ENCODE measurements around the gene PLEKHG5.
"Not testable (repeated sequence)": the region's sequence is repeated elsewhere in the genome, so short reads cannot be mapped to it uniquely, and the experiment has no call there.

PLEKHG5 gene

DNA sequence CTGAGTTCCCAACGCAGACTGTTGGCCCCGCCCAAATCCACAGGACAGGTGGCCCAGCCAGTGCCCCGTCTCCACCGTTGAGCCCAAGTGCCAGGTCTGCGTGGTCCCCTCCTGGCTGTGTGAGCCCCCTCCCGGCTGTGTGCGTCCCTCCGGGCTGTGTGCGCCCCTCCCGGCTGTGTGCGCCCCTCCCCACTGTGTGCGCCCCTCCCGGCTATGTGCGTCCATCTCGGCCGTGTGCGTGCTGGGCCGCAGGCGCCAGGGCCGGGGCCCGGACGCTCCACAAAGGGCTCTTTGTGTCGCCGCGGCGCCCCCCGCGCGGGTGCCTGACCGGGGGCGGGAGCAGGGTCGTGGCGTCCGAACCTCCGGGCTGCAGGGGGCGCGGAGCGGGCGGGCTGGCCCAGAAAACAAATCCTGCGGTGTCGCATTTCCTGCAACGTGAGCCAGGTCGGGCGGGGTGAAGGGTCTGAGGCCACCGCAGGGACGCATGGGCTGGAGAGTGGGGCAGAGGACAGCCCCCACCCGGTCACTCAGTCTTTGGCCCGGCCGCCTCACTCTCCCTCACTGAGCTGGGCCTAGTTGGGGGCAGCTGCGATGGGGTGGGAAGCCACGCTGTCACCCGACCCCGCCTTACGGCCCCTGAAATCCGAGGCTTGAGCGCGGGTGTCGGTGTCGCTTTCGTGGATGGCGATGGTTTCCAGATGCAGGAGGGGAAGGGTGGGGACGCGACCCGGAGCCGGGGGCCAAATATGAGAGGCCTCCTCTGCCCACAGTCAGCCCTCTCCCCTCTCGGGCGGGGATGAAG is 44.2 kb downstream of the PLEKHG5 start:
- in situ Hi-C loops (cut with MboI; ENCODE audit: low sequenced_read_pairs): no loop called here

DNA sequence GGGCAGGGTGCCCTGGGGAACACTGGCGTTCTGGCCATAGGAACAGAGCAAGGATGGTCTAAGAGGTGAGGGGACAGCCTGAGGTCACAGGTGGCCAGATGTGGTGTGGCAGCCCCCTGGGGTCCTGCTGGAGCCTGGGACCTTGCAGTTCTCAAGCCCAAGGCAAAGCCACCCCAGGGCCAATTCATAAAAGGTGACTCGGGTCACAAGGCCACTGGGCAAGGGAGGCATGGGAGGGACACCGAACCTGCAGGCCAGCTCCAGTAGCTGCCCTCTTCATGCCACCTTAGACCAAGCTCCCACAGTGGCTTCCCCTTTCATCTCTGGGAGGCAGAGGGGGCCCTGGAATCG is 44.8 kb downstream of the PLEKHG5 start:
- in situ Hi-C loops (cut with MboI; ENCODE audit: low sequenced_read_pairs): no loop called here

DNA sequence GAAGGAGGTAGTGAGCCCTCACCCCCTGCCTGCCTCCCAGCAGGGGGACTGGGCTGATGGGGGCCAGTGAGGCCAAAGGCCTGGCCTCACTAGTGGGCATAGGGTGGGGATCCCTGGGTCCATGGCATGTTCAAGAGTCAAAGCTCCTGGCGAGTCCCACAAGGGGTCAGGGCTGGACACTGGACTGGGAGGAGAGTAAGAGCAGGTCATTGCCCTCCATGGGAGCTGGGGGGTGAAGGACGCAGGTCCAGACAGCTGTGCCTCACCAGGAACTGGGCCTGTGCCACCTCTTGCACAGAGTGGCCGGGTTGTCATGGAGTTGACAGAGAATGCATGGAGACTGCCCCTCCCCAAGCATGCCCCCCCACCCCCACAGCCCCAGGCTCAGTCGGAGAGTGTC is 45.5 kb downstream of the PLEKHG5 start:
- in situ Hi-C loops (cut with MboI; ENCODE audit: low sequenced_read_pairs): not testable (repeated sequence)

DNA sequence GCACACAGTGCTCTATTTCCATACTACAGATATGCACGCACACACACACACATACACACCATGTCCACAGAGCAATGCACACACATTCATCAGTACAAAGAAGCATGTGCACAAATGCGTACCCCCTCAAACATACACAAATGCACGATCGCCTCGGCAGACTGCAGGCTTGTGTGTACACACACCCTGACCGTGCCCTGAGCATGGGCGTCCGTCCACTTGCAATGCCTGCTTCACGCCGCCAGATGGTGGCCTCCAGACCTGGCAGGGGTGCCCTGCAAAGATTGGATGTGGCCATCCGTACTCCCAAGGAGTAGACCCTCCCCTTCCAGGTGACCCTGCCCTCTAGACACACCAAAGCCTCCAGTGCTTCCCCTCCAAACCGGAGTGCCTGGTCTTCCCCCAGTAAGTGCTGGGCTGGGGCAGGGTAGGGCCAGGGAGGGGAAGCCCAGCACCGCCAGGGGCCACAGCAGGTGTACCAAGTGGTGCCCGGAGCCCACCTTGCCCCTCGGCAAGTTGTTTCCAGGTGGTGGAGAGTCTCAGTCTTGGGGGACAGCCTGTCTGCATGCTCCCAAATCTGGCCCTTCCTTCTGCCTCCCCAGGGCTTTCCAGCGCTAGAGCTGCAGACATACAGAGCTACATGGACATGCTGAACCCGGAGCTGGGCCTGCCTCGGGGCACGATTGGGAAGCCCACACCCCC is 46.3 kb downstream of the PLEKHG5 start:
- in situ Hi-C loops (cut with MboI; ENCODE audit: low sequenced_read_pairs): no loop called here

DNA sequence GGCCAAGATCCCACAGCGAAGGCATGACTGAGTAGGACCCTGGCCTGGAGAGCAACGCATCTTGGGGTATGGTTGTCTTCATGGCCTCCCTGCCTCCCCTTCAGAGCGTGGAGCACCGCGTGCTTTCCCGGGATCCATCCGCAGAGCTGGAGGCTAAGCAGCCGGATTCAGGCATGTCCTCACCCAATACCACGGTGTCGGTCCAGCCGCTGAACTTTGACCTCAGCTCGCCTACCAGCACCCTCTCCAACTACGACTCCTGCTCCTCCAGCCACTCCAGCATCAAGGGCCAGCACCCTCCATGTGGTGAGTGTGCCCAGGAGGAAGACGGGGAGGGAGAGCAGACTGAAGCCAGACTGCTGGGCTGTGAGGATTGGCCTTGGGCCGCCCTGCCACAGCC is 47.1 kb downstream of the PLEKHG5 start:
- in situ Hi-C loops (cut with MboI; ENCODE audit: low sequenced_read_pairs): no loop called here

DNA sequence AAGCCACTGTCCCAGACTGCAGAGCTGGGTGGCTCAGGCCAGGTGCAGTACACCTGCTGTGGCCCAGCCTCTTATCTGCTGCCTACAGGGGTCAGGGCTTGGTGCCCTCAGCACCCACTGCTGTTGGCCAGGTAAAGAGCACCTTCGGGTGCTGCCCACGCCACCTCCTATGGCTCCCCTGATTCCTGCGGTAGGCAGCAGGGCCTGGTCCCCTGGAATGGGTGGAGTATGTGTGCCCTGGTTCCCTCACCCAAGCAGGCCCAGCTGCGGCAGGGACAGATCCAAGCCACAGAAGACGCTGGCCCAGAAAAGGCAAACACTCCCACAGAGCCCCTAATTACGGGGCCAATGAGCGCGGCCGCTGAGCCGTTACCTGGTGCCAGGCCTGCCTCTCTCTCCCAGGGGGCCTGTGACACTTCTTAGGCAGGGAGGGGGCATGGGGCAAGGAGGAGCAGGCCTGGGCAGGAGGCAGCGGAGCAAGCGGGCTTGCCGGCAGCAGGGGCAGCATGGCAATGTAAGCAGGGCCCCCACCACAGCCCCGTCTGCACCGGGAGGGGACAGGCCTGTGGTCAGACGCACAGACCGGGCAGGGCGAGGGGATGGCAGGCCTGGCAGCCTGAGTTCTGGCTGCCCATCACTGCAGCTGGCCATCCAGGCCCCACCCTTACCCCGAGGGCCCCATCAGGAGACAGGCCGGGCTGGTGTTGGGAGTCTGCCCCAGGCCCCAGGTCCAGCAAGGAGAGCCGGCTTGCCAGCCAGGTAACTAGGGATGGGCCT is 47.9 kb downstream of the PLEKHG5 start:
- in situ Hi-C loops (cut with MboI; ENCODE audit: low sequenced_read_pairs): no loop called here

DNA sequence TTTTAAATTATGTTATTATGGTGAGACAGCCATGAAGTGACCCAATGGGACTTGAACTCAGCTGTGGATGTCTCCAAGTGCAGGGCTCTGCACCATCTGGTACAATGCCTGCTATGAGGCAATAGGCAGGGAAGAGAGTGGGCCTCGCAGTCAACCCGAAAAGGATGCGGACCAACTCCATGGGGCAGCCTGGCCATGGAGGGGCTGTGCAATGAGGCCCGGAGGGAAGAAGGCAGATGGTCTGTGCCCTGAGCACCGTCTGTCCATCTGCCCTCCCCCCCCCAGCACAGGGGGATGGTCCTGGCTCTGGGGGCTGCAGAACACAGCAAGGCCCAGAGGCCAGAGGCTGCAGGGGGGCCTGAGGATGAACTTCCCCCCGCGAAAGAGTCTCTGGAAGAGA is 49.9 kb downstream of the PLEKHG5 start:
- in situ Hi-C loops (cut with MboI; ENCODE audit: low sequenced_read_pairs): no loop called here

DNA sequence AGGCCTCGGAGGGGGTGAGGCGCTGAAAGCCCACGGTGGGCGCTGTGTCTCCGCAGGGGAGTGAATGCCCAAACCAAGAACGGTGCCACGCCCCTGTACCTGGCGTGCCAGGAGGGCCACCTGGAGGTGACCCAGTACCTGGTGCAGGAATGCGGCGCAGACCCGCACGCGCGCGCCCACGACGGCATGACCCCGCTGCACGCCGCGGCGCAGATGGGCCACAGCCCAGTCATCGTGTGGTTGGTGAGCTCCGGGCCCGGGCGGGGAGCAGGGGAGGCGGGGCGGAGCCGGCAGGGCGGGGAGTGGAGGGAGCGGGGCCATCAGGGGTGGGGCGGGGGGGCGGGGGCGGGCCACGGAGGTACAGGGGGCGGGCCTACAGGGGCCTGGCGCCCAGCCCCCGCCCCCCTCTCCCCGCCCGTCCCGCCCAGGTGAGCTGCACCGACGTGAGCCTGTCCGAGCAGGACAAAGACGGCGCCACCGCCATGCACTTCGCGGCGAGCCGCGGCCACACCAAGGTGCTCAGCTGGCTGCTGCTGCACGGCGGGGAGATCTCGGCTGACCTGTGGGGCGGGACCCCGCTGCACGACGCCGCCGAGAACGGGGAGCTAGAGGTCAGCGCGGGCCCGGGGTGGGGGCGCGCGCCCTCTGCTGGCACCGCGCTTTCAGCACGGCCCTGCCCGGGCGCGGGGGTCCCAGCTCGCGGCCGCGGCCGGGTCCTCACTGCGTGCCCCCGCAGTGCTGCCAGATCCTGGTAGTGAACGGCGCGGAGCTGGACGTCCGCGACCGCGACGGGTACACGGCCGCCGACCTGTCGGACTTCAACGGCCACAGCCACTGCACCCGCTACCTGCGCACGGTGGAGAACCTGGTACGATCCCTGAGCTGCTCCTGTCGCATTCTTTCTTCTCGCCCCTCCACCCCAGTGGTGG is 51.0 kb downstream of the PLEKHG5 start:
- in situ Hi-C loops (cut with MboI; ENCODE audit: low sequenced_read_pairs): no loop called here

DNA sequence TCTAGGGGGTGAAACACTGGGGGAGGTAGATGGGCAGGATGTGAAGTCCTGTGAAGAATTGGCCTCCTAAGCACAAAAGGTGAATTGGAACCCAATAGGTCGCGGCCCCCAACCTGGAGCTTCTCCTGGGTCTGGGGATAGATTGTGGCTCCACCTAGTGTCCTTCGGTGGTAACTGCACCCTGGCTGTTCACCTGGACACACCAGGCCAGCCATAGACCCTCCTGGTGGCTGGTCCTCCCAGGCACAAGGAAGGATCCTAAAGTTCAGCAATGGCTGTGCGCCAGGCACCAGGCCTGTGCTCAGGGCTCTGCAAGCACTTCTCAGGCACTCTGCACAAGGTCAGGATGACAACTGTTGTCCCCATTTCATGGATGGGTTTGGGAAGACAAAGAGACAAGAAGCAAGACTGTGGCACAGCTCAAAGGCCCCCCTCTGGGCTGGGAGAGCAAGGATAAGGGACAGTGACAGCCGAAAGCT is 53.4 kb downstream of the PLEKHG5 start:
- in situ Hi-C loops (cut with MboI; ENCODE audit: low sequenced_read_pairs): no loop called here

DNA sequence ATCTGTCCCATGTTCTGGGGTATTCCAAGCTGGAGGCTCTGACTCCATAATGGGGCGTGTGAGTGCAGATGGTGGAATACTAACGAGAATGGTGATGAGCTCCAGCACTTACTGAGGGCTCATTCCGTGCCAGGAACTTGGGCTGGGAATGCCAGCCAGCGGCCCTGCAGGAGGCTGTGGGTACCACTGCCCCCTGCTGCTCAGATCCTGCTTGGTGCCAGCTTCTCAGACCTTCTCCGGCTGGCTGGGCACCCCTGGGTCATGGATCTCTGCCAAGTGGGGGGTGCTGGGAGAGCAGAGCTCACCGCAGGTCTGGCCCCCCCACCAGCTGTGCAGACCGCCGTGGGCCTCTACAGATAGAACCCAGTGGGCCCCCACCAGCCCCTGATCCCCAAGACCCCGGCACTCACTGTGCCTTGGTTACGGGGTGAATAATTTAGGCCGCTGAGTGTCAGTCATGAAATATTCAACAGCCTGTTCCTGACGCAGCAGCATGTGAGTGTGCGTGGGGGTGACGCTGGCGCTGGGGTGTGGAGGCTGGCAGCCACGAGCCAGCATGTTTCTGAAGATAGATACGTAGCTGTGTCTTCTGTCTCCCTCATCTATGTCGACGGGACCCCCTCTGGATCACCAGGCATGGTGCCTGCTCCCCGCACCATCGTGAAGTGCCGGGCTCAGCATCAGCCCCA is 54.3 kb downstream of the PLEKHG5 start:
- in situ Hi-C loops (cut with MboI; ENCODE audit: low sequenced_read_pairs): not testable (repeated sequence)

DNA sequence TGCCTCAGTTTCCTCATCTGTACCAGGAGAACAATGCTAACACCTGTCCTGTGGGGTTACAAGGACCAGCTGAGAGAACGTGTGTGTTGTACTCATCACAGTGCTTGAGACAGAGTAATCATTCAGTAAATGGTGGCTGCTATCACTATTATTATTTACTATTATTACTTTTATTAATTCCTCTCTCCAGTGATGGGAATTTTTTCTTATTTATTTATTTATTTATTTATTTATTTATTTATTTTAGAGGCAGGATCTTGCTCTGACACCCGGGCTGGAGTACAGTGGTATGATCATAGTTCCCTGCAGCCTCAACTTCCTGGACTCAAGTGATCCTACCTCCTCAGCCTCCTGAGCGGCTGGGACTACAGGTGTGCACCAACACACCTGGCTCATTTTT is 55.2 kb downstream of the PLEKHG5 start:
- in situ Hi-C loops (cut with MboI; ENCODE audit: low sequenced_read_pairs): not testable (repeated sequence)

DNA sequence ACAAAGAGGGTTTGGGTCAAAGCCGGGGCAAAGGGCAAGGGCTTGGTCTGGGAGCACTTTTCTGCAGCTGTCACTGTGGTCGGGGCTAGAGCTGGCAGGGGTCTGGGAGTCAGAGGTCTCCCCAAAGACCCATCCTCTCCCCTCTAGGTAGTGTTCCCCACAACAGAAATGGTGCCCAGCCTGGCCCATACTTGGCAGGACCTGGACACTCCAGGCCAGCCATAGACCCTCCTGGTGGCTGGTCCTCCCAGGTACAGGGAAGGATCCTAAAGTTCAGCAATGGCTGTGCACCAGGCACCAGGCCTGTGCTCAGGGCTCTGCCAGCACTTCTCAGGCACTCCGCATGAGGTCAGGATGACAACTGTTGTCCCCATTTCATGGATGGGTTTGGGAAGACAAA is 55.9 kb downstream of the PLEKHG5 start:
- in situ Hi-C loops (cut with MboI; ENCODE audit: low sequenced_read_pairs): no loop called here

DNA sequence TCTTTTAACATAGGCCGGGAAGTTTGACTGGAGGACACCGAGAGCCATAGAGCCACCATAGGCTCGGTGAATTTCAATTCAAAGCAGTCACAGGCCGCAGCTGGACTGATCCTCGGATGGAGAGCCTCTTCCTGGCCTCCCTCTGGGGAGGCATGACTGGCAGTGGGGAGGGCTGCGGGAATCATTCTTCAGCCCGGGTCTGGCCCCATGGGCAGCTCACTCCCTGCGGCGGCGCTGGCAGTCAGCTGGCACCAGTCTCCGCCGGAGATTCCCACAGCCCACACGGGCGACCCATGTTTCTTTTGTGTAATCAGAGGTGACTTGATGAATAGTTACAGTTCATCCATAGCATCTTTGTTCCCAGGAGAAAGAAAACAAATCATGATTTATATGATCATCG is 56.3 kb downstream of the PLEKHG5 start:
- in situ Hi-C loops (cut with MboI; ENCODE audit: low sequenced_read_pairs): no loop called here

DNA sequence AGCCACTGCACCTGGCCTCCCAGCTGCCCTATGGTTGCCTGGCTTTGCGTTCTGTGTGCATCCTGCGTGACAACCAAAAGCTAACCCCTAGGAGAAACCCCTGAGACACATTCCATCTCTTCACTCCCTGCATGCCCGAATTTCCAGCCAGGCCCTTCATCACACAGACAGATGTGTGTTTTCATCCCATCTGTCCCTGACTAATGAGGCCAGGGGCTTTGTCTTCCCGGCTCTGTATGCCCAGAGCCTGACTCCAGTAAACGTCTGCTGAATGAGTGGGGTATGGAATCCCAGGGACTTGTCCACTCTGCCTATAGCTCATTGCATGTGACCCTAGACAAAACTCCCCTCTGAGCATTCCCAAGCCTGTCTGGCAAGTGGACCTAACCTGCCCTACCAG is 57.3 kb downstream of the PLEKHG5 start:
- in situ Hi-C loops (cut with MboI; ENCODE audit: low sequenced_read_pairs): no loop called here

DNA sequence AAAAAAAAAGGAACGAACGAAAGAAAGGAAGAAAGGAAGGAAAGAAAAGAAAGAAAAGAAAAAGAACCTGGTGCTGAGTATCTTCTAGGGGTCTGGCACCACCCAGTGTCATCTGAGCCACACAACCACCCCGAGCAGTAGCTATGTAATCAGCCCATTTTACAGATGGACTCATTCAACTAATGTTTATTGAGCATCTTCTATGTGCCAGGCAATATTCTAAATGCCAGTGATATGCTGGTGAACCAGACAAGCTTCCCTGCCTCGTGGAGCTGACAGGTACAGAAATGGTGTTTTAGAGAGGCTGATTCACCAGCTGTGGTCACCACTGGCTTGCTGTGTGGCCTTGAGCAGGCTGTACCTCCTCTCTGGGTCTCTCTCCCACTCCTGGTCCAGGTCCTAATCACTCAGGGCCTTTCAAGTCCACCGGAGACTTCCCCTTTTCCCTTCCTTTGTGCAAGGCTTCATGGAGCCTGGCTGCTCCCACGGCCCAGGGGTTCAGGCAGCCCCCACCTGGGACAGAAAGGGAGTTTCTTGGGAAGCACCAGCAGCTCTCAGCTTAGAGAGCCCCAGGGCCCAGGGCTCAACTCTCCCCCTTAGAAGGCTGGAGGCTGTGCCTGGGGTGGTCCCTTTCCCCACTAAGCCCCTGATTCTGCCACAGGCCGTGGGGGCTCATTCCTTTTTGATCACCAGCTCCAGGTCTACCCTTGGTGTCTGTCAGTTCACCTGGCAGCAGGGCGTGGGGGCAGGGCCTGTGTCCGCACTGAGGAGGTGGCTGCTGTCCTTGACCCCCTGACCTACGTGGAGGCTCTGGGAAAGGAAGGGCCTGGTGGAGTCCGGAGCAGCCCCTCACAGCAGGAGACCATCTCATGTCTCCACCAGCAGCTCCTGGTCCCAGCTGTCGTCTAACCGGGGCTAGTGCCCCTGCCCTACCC is 59.6 kb downstream of the PLEKHG5 start:
- in situ Hi-C loops (cut with MboI; ENCODE audit: low sequenced_read_pairs): not testable (repeated sequence)

DNA sequence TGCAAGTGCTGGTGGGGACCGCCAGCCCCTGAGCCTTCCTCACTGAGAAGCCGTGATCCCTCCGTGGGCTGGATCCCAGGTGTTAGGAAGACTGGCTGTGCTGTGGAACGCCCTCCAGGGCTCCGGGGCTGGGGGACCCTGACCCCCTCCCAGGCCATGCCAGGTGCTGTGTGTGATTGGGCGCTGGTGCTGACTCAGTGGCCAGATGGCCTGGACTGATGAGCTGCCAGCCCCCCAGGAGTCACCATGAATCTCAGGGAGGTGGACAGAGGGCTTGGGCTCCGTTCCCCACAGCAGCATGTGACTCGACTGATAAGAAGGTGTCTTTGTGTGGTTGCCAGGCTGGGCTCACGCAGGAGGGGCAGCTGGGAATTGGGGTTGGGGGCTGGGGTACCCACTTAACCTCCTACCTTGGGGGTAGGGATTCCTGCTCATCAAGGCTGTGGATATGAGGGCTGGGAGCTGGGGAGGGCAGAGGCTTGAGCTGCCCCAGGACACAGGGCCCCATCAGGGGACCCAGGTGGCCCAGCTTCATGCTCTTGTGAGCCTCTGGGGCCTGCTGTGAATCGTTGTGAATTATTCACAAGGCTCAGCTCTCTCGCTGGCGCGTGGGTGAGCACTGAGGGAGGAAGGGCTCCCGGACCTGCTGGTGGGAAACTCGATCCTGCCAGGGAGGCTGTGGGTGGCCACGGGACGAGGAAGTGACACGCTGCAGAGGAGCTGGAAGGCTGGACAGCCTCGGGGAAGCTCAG is 61.6 kb downstream of the PLEKHG5 start:
- in situ Hi-C loops (cut with MboI; ENCODE audit: low sequenced_read_pairs): not testable (repeated sequence)

DNA sequence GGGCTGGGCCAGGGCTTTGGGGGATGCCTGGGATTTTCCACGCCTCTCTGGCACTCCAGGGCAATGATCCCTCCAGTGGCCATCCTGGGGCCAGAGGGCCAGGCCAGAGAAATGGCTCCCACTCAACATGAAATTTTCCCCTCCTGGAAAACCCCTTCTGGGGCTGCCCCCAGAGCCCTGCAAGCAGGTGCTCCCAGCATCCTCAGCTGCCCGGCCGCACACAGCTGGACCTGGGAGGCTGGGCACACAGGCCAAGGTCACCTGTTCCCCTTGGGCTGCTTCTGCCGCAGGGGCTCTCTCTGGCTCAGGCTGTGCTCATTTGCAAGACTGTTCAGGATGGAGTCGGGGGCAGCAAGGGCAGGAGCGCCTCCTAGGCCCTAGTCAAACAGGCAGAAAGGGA is 63.0 kb downstream of the PLEKHG5 start:
- in situ Hi-C loops (cut with MboI; ENCODE audit: low sequenced_read_pairs): not testable (repeated sequence)
